Osteoblast (primary cell): Measurements from ENCODE around the gene SLK. TPM values are rescaled to one million over a fixed set of nuclear protein-coding genes. Genes with fewer than 3 reads are reported as not detected.

Source experiments
- DNase-seq: peaks from one replicate; pipeline ENCODE4 v3.0.0; 2011; ENCODE audit warnings: low spot score, mixed read lengths; ENCODE audit not compliant: insufficient read length; ENCODE audit errors: missing footprints
- H2AFZ ChIP-seq: 2 replicates; pipeline ENCODE4 v1.6.0; 2011; ENCODE audit warnings: mild to moderate bottlenecking, low read length
- H3K27ac ChIP-seq: 2 replicates; pipeline ENCODE4 v1.5.1; 2011; ENCODE audit warnings: mild to moderate bottlenecking, low read depth, low read length, moderate library complexity
- H3K27me3 ChIP-seq: 2 replicates; pipeline ENCODE4 v1.6.0; 2012; ENCODE audit warnings: mild to moderate bottlenecking, control low read depth, inconsistent platforms, low read length, moderate library complexity; ENCODE audit not compliant: insufficient read depth
- H3K36me3 ChIP-seq: 2 replicates; pipeline ENCODE4 v1.5.1; 2011; ENCODE audit warnings: mild to moderate bottlenecking, low read length, control low read depth, moderate library complexity; ENCODE audit not compliant: insufficient read depth
- H3K4me1 ChIP-seq: 2 replicates; pipeline ENCODE4 v1.5.1; 2011; ENCODE audit warnings: mild to moderate bottlenecking, low read length, control low read depth, moderate library complexity; ENCODE audit not compliant: insufficient read depth
- H3K4me2 ChIP-seq: 2 replicates; pipeline ENCODE4 v1.6.0; 2011; ENCODE audit warnings: mild to moderate bottlenecking, low read length; ENCODE audit not compliant: insufficient read depth
- H3K4me3 ChIP-seq: fragments of 200-600 bp; sonication (generic); 3 replicates; pipeline ENCODE4 v1.5.1; 2012; ENCODE audit warnings: mild to moderate bottlenecking, low read length, inconsistent platforms; ENCODE audit not compliant: insufficient read depth
- H3K79me2 ChIP-seq: 2 replicates; pipeline ENCODE4 v1.6.0; 2012; ENCODE audit warnings: mild to moderate bottlenecking, low read length, control low read depth, inconsistent platforms; ENCODE audit not compliant: insufficient read depth
- H3K9me3 ChIP-seq: 2 replicates; pipeline ENCODE4 v1.5.1; 2011; ENCODE audit warnings: low read depth, low read length, control low read depth
- H4K20me1 ChIP-seq: 2 replicates; pipeline ENCODE4 v1.6.0; 2012; ENCODE audit warnings: mild to moderate bottlenecking, low read length, control low read depth; ENCODE audit not compliant: insufficient read depth
- CTCF ChIP-seq: IDR thresholded peaks from 2 replicates; pipeline ENCODE4 v1.5.1; 2011; ENCODE audit warnings: mild to moderate bottlenecking, low read depth, low read length, moderate library complexity; ENCODE audit errors: extremely low read depth
- total RNA-seq: library from RNA; depleted of rRNA; stranded (reverse); fragments of >200 nt; gene quantifications from 2 replicates; pipeline ENCODE4 v1.2.3, GENCODE V29; 2012

SLK gene
- total RNA-seq, 1 donor, result 48.1 TPM

GRCh38 chr10:104002911-104003310 lies 36.0 kb downstream of the SLK start:
- H3K27me3 ChIP-seq, result no peaks in the 10 kb centered on the region
- no peak overlapping the region for H2AFZ ChIP-seq
- no peaks in the 10 kb centered on the region for H3K9me3 ChIP-seq
- H4K20me1 ChIP-seq, result no peaks in the 10 kb centered on the region
- H3K4me2 ChIP-seq, result no peak overlapping the region
- TF ChIP-seq CTCF, result no peak
- H3K36me3 ChIP-seq, result peaks cover 59% of the 10 kb centered on the region
- H3K27ac ChIP-seq, result no peak overlapping the region
- DNase-seq, result no peak
- no peaks in the 10 kb centered on the region for H3K4me1 ChIP-seq
- no peaks in the 10 kb centered on the region for H3K79me2 ChIP-seq
- H3K4me3 ChIP-seq, result no peak overlapping the region

DNA sequence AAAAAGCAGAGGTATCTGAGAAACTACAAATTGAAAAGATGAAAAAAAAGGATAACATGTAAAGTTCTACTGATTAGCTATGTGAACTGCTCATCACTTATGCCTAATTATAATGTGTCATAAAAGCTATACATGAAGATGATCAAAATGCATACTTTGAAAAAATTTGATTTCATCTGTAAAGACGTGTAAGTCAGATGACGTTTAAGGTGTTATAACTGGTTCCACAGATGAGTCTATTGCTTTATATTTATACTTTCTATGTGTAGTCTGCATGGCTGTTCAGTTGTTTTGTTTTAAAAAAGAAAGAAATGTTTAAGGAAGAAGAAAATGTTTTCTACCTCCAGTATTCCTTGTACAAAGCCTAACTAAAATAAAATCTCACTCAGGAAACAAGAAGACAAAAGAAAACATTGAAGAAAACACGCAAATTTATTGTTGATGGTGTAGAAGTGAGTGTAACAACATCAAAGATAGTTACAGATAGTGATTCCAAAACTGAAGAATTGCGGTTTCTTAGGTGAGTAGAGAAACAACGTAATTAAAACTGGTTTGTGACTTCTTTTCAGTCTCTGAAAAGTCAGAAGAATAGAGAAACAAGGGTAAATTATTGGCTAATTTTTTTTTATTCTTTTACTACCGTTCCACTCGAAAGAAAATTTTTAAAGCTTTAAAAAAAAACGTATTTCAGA lies 38.4 kb downstream of the SLK start:
- no peak for TF ChIP-seq CTCF
- Histone ChIP-seq H2AFZ (no peak overlapping the region), H3K4me2 (no peak overlapping the region), H3K4me3 (no peak overlapping the region), H3K27ac (no peak overlapping the region), H3K9me3 (no peaks in the 10 kb centered on the region), H3K27me3 (no peaks in the 10 kb centered on the region), H3K79me2 (no peaks in the 10 kb centered on the region), H3K4me1 (no peaks in the 10 kb centered on the region), H4K20me1 (no peaks in the 10 kb centered on the region), H3K36me3 (peaks cover 56% of the 10 kb centered on the region)
- no peak for DNase-seq

- no peaks in the 10 kb centered on the region for H3K27me3 ChIP-seq
- H3K36me3 ChIP-seq, result peaks cover 8% of the 10 kb centered on the region
- H3K9me3 ChIP-seq, result no peaks in the 10 kb centered on the region
- H3K4me2 ChIP-seq, result no peak overlapping the region
- no peak for DNase-seq
- H3K79me2 ChIP-seq, result peaks cover 2% of the 10 kb centered on the region
- no peaks in the 10 kb centered on the region for H3K4me1 ChIP-seq
- H3K4me3 ChIP-seq, result no peak overlapping the region
- TF ChIP-seq CTCF, result no peak
- H2AFZ ChIP-seq, result no peak overlapping the region
- no peak overlapping the region for H3K27ac ChIP-seq
- H4K20me1 ChIP-seq, result no peaks in the 10 kb centered on the region
These were observed 45.0 kb downstream of the SLK start for GRCh38 chr10:104011904-104012303.

GRCh38 chr10:104013489-104013888 lies 46.5 kb downstream of the SLK start:
- TF ChIP-seq CTCF, result no peak
- H3K4me2 ChIP-seq, result no peak overlapping the region
- H2AFZ ChIP-seq, result no peak overlapping the region
- no peaks in the 10 kb centered on the region for H3K9me3 ChIP-seq
- no peaks in the 10 kb centered on the region for H4K20me1 ChIP-seq
- H3K27ac ChIP-seq, result no peak overlapping the region
- no peak overlapping the region for H3K4me3 ChIP-seq
- DNase-seq, result no peak
- H3K79me2 ChIP-seq, result peaks cover 2% of the 10 kb centered on the region
- H3K36me3 ChIP-seq, result peaks cover 6% of the 10 kb centered on the region
- H3K27me3 ChIP-seq, result no peaks in the 10 kb centered on the region
- peaks cover 5% of the 10 kb centered on the region for H3K4me1 ChIP-seq
